Vagina (tissue), 2 donors: ENCODE measurements around the gene RNF144A.

Source experiments
- CTCF ChIP-seq, 3 experiments: fragments of 450-650 bp in 2 of 3; fragments of 200-600 bp in 1 of 3; sonication (generic) in 1 of 3; IDR thresholded peaks; one replicate each; pipeline ENCODE4 v1.5.1; 2017 to 2019; ENCODE audit warnings: antibody characterized with exemption in 3 of 3, mild to moderate bottlenecking in 2 of 3, moderate library complexity in 2 of 3
- POLR2A ChIP-seq, 2 donors: fragments of 450-650 bp; IDR thresholded peaks; one replicate each; pipeline ENCODE4 v1.6.1; 2017; ENCODE audit warnings: antibody characterized with exemption in 2 of 2, mild to moderate bottlenecking in 2 of 2, moderate library complexity in 2 of 2
- POLR2AphosphoS5 ChIP-seq, 2 donors: sonication (generic); formaldehyde crosslinking; IDR thresholded peaks; one replicate each; pipeline ENCODE4 v1.9.0; 2017; ENCODE audit warnings: antibody characterized with exemption in 2 of 2, mild to moderate bottlenecking in 2 of 2, low read depth in 1 of 2; ENCODE audit not compliant: insufficient read depth in 1 of 2

GRCh38 chr2:6881516-6881915, 35.7 kb upstream of the RNF144A start:
- TF ChIP-seq CTCF (IDR thresholded peaks at IDR 0.05) = no peak
- no peak for TF ChIP-seq POLR2A (IDR thresholded peaks at IDR 0.05)
- no peak for TF ChIP-seq POLR2AphosphoS5 (IDR thresholded peaks at IDR 0.05; ENCODE audit: insufficient read depth in 1 of 2, low read depth in 1 of 2)
